GM19351 (cell line): ENCODE data around the gene SSX4.
"Not testable (repeated sequence)": the region's sequence is repeated elsewhere in the genome, so short reads cannot be mapped to it uniquely, and the experiment has no call there.

Source experiments
- ATAC-seq: cut with Tn5 transposase; IDR thresholded peaks from one replicate; pipeline ENCODE4 v1.9.1; 2021; ENCODE audit warnings: mild to moderate bottlenecking, moderate library complexity; ENCODE audit not compliant: unreplicated experiment

The SSX4 gene, protein sequence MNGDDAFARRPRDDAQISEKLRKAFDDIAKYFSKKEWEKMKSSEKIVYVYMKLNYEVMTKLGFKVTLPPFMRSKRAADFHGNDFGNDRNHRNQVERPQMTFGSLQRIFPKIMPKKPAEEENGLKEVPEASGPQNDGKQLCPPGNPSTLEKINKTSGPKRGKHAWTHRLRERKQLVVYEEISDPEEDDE

DNA sequence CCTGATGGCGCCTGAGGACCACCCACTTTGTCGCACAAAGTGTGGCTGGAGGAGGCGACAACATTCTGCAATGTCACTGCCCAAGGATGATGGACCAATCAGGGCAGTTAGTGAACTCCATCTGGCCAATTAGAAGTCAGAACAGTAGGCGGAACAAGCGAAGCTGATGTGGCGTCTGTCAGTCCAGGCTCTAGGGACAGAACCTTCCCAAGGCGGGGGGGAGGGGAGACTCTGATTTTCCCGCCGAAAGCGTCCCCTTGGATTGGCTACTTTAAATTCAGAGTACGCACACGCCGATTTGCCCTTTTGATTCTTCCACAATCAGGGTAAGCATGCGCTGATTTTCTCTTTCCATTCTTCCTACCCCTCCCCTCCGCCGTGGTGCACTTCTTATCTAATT is at the start of gene SSX4:
Gene SSX4 (plus strand): TSS at position 301 of the 400 bp plus-strand sequence. CDS start 515 bp downstream, outside the sequence.
- not testable (repeated sequence) for ATAC-seq

DNA sequence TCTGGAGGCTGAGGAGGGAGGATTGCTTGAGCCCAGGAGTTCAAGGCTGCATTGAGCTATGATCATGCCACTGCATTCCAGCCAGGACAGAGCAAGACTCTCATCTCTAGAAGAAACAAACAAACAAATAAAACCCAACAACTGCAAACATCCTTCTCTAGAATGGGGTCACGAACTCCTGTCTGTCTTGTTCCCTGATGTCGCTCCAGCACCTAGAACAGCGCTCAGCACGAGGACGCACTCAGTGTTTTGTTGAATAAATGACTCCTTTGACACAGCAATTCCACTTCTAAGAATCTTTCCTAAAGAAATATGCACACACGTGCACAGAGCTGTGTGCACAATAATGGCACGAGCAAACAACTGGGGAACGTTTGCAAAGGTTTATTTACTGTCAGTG is 37.3 kb upstream of the SSX4 start:
- ATAC-seq = not testable (repeated sequence)

DNA sequence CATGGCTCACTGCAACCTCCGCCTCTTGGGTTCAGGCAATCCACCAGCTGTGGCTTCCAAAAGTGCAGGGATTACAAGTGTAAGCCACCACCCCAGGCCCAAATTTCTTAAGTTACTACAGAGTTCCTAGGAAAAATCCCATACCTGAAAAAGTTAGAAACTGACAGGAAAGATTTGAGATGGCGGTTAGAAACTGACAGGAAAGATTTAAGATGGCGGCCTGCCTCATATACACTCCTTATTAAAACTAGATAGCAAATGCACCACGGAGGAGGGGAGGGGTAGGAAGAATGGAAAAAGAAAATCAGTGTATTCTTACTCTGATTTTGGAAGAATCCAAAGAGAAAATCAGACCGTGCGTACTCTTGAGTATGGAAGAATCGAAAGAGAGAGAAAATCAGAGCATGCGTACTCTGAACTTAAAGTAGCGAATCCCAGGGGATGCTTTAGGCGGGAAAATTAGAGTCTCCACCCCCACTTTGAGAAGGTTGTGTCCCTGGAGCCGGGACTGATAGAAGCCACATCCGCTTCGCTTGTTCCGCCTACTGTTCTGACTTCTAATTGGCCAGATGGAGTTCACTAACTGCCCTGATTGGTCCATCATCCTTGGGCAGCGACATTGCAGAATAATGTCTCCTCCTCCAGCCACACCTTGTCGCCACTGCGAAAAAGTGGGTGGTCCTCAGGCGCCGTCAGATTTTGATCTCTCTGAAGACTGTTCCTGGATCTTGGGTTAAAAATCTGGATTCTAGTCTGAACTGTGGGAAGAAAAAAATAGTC is 26.8 kb upstream of the SSX4 start, which contains the start of gene SSX3:
Gene SSX3 (minus strand): TSS at position 389 of the 780 bp plus-strand sequence. CDS start 1,454 bp downstream, outside the sequence.
- not testable (repeated sequence) for ATAC-seq

DNA sequence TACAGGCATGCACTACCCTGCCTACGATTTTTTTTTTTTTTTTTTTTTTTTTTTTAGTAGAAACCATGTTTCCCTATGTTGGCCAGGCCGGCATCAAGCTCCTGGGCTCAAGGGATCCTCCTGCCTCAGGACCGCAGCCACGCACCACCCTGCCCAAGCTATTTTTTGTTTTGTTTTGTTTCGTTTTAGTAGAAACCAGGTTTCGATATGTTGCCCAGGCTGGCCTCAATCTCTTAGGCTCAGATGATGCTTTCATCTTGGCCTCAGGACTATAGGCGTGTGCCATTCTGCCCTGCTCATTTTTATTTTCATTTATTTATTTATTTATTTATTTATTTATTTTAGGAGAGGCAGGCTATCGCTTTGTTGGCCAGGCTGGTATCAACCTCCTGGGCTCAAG is 25.7 kb upstream of the SSX4 start:
- ATAC-seq = no peak

DNA sequence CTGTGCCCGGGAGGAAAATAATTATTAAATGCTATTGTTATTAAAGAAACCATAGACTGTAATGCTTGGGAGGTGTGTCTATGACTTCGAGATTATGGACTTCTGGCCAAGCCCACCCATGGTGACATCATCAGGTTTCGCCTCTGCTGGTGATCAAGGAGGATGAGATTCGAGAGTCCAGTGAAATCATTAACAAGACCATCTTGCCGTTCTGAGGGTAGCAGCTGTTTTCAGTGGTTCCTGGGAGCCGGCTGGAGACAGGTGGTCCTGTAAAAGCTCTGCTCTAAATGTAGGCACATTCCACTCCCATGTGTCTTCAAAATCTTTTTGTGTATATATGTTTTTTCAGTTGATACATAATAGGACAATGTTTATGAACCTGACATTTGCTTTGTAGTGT is 24.1 kb upstream of the SSX4 start:
- not testable (repeated sequence) for ATAC-seq

DNA sequence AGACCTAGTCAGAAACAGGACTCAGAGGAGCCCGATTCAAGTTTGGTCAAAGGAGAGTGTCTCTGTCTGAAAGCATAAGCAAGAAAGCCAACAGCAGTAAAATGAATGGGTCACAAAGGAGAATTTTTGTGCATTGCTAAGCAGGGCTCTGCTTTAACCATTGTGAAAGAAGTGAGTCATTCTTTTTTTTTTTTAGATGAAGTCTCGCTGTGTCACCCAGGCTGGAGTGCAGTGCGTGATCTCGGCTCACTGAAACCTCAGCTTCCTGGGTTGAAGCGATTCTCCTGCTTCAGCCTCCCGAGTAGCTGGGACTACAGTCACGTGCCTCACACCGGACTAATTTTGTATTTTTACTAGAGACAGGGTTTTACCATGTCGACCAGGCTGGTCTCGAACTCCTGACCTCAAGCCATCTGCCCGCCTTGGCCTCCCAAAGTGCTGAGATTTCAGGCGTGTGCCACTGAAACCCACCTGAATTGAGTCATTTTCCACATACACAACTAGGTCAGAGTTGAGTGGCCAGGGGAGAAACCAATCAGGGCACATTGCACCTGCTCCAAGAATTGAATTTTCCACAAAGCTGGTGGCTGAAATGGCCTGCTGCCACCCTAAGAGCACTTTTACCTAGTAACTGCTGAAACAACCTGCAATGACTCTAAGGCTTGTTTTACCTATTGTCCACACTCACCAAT is 15.5 kb upstream of the SSX4 start:
- ATAC-seq = not testable (repeated sequence)

DNA sequence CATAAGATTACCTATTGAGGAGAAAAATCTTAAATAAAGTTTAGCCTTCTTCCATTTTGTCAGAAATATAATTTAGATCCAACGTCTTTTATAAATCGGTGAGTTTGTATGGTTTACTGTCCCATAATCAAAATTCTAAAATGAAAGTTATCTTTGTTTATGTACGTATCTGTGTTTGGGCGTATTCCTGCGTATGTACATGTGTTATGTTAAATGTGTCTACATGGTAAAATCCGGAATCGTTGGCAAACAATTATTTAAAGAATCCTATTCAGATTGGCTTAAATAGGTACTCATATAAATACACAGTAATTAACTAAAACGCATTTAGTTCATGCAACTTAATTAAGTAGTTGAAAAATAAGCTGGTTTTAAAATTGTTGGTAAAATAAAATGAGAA is 12.9 kb upstream of the SSX4 start:
- not testable (repeated sequence) for ATAC-seq

DNA sequence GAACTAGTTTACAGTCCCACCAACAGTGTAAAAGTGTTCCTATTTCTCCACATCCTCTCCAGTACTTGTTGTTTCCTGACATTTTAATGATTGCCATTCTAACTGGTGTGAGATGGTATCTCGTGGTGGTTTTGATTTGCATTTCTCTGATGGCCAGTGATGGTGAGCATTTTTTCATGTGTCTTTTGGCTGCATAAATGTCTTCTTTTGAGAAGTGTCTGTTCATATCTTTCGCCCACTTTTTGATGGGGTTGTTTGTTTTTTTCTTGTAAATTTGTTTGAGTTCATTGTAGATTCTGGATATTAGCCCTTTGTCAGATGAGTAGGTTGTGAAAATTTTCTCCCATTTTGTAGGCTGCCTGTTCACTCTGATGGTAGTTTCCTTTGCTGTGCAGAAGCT is 13.6 kb downstream of the SSX4 start:
- not testable (repeated sequence) for ATAC-seq

DNA sequence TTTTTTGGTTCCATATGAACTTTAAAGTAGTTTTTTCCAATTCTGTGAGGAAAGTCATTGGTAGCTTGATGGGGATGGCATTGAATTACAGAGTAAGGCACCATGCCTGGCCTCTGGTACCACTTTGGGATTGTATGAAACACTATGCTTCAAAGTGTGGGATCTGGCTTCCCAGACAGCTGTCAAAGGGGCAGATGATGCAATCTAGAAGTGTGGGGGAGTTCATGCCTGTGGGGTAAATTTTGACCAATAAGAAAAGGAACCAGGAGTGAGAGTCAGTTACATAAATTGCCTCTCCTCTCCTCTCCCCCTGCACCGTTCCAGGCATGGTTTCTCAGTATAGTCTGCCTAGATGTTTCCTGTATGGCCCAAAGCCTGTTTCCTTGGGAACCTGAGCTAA is 14.5 kb downstream of the SSX4 start:
- not testable (repeated sequence) for ATAC-seq

DNA sequence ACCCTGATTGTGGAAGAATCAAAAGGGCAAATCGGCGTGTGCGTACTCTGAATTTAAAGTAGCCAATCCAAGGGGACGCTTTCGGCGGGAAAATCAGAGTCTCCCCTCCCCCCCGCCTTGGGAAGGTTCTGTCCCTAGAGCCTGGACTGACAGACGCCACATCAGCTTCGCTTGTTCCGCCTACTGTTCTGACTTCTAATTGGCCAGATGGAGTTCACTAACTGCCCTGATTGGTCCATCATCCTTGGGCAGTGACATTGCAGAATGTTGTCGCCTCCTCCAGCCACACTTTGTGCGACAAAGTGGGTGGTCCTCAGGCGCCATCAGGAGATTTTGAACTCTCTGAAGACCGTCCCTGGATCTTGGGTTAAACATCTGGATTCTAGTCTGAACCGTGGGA is 28.5 kb downstream of the SSX4 start, which contains the start of gene SSX4B:
Gene SSX4B (minus strand): TSS at position 101 of the 400 bp plus-strand sequence. CDS start 588 bp downstream, outside the sequence.
- not testable (repeated sequence) for ATAC-seq

DNA sequence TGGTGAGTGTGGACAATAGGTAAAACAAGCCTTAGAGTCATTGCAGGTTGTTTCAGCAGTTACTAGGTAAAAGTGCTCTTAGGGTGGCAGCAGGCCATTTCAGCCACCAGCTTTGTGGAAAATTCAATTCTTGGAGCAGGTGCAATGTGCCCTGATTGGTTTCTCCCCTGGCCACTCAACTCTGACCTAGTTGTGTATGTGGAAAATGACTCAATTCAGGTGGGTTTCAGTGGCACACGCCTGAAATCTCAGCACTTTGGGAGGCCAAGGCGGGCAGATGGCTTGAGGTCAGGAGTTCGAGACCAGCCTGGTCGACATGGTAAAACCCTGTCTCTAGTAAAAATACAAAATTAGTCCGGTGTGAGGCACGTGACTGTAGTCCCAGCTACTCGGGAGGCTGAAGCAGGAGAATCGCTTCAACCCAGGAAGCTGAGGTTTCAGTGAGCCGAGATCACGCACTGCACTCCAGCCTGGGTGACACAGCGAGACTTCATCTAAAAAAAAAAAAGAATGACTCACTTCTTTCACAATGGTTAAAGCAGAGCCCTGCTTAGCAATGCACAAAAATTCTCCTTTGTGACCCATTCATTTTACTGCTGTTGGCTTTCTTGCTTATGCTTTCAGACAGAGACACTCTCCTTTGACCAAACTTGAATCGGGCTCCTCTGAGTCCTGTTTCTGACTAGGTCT is 43.8 kb downstream of the SSX4 start:
- ATAC-seq = not testable (repeated sequence)

DNA sequence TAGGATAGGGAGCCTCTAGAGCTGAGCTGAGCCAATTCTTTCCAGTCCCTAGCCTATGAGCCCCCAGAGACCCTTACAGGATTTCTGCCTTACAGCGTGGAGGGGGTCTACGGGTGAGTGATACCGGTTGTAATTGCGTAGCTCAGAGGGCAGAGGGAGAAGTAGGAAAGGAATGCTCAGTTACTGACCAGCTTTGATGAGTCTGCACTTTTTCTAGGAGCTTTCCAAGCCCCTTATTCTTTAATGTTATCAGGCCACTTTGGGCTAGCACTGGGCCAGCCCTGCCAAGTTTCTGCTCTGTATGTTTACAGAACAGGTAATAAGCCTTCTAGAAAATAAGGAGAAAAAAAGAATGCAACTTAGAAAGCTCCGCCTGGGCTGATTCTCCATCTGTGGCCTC is 46.3 kb downstream of the SSX4 start:
- ATAC-seq = not testable (repeated sequence)

DNA sequence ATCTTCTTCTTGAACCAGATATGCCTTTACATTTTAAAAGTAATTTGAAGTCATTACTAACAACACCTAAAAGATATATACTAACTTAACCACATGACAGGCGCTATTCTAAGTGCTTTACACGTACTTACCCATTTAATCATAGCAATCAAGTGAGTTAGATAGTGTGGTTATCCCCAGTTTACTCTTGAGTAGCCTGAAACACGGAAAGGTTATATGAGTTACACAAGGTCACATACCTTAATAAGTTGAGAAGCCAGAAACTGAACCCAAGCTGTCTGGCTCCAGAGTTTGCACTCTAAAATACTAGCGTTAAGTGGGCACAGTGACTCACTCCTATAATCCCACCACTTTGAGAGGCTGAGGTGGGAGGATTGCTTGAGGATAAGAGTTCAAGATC is 46.8 kb downstream of the SSX4 start:
- ATAC-seq = not testable (repeated sequence)

DNA sequence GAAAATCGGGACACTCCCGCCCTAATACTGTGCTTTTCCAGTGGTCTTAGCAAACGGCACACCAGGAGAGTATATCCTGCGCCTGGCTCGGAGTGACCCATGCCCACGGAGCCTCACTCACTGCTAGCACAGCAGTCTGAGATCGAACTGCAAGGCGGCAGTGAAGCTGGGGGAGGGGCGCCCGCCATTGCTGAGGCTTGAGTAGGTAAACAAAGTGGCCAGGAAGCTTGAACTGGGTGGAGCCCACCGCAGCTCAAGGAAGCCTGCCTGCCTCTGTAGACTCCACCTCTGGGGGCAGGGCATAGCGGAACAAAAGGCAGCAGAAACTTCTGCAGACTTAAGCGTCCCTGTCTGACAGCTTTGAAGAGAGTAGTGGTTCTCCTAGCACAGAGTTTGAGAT is 50.4 kb downstream of the SSX4 start:
- ATAC-seq = not testable (repeated sequence)
